Activated CD4-positive, alpha-beta T cell treated with anti-CD3 and anti-CD28 coated beads, Interleukin-2, amount 50 U/mL, for 48 hours (primary cell): ENCODE measurements around the gene MLF1.
"Not testable (repeated sequence)": the region's sequence is repeated elsewhere in the genome, so short reads cannot be mapped to it uniquely, and the experiment has no call there.

Experiments
- DNase-seq, 2 experiments: peaks; one replicate each; pipeline ENCODE4 v3.0.0-alpha.2; 2020

MLF1 gene, protein sequence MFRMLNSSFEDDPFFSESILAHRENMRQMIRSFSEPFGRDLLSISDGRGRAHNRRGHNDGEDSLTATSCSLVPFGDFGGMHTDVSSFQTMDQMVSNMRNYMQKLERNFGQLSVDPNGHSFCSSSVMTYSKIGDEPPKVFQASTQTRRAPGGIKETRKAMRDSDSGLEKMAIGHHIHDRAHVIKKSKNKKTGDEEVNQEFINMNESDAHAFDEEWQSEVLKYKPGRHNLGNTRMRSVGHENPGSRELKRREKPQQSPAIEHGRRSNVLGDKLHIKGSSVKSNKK

DNA sequence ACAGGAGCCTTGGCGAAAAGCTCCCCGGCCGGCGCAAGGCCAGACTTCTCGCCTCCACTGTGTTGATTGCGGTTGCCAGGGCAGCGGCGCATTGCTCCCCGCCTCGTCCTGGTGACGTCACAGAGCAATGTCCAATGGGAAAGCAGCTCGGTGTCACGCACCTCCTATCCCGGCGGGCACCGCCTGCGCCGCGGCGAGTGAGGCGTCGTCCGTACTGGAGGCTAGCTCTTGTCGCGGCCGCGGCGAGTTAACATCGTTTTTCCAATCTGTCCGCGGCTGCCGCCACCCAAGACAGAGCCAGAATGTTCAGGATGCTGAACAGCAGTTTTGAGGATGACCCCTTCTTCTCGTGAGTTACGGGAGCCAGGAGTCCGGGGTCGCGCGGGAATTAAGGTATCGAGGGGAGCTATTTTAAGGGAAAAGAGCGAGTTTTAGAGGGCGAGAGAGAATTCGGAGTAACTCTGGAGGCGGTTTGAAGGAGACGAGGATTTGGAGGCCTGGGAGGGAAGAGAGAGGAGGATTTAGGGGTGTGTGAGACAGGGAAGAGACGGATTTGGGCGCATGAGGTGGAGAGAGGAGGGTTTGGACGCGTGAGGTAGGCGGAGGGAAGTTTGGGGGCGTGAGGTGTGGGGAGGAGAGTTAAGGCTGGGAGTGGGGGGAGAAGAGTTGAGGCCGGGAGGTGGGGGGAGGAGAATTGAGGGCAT, at the start of gene MLF1:
Gene MLF1, plus strand, starts transcription at position 196 of the 704 bp plus-strand sequence. Its CDS starts 107 bp downstream, at position 303.
- peak; percentile 82 to 85 for DNase-seq

DNA sequence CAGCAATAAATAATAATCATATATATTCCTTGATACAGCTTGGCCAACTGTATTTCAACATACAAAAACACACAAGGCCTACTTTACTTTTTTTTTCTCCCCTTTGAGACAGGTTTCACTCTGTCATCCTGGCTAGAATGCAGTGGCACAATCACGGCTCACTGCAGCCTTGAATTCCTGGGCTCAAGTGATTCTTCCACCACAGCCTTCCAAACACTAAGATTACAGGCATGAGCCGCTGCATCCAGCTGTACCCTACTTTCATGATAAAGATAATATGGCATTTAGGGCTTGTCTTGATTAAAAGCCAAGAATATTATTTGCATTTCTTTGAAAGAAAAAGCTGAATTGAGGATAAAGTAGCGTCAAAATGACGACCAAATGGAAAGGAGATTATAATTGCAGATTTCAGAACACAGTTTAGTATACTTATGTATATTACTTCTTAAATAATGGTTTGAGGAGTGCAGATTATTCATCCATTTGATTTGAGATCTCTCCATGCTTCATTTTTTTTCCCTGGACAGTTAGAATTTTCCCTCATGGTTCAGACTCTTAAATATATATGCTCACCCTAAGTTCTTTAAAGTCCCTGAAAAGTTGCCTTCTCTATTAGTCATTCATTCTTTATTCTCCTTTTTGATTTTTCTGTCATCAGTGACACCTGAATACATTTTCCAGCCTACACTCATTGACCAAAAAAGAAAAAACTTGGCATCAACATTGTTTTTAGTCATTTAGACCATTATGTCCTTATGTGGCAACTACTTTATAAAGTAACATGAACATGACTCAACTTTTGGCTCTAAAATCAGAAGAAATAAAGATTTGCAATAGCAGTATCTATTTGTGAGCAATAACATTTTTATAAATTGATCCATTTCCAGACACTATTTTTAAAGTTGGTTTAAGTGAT, 48.5 kb upstream of the MLF1 start:
- no peak for DNase-seq

DNA sequence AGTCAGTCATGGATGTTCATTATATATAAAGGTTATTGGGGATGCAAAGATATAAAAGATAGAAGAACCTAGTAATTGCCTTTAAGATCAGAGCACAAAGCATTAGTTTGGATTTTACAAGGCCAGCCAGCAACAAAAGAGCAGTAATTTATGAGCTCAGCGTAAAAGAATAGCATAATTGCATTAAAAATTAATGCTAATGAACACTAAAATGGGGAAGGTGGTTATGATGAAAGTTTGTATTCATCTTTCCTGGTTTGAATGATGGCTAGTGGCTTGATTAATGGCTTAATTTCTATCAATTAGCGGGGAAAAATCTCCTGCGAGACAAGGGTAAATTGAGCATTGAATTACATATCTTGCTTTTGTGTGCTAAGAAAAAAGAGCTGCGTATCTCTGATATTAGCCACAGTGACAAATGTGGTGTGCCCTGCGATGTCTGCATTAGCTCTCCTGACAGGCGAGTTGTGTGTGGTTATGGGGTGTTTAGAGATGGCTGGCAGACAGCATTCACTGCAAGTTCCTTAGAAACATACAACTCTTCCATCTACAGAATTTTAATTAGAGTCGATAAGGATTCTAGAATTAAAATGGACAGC, 42.8 kb upstream of the MLF1 start:
- no peak for DNase-seq

DNA sequence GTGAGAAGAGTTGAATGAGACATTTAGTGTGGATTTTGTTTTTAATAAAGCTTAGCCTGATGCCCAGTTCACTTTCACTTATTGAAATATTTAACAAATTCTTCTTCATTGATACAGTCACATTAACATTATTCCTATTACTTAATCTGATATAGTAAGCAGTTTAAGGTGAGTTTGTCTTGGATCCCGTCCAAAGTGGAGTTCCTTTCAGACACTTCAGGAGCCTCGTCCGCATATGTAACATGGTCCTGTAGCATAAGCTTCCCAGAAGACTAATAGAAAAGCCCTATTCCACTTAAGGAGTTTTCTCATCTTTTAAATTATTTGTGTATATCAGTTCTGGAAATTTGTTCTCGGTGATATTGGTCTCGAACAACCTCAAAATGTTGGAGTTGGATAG, 39.7 kb upstream of the MLF1 start:
- DNase-seq: no peak

DNA sequence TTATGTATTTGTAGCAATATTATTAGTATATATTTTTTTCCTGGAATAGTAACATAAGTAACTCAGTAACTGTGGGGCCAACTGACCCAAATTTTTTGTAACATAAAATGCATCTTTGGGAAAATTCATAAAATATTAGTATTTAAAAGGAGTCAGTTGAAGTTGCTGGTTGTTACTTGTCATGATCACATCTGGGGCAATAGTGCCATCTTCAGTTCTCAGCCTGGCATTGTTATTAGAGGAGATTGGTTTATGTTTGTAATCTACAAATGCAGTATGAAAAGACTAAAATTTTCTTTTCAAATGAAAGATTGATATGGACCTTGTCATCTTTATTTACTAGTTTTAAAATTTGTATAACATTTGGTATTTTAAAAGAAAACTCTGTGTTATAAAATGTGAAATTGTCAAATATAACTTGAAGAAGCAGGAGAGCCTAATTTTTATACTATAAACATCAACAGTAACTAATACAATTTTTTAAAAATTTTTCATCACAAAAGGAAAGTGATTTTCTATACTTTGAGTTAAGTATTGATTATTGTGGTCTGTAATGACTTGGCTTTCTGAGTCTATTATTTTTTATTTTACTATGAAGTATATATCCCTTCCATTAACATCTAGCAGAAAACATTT, 38.8 kb upstream of the MLF1 start:
- DNase-seq: no peak

DNA sequence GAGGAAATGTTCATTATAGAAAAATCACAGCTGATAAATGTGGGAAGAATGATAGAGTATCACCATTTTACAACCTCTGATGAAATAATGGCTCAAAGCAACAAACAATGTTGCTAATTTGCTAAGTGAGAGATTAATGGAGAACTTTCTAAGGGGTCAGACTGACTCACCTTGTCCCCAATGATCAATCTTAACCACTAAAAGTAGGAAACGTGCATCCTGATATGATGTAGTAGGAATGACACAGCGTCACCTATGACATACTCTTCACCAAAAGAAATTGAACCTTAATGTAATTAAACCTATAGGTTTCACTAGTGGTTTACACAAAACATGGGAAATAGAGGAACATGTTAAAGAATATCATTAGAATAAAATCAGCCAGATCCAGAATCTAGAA, 35.1 kb upstream of the MLF1 start:
- DNase-seq: no peak

DNA sequence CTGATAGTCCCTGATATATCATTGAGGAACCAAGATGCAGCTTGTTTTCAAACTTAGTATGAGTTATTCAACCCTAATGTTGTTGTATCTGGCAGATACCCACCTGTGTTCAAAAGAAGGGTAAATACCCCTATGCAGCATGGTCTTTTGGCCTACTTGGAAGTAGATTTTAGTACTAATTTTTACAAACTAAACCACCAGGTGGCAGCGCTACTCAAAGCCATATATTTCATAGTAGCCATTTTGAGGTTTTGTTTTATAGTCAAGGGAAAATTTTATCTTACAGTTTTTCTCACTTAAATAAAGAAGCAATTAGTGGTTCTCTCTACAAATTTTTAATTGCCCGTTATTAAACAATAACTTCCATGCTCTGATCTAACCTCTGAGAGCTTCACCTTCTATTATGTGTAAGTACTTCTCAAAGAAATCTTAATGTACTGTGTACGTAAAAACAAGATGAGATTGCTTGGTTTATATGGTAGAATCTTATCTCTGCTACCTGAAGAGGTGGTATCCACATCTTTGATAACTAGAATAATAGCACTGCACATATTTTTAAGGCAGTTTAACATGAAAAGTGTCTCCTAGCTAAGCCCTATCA, 31.5 kb upstream of the MLF1 start:
- DNase-seq: peak; percentile 39 to 51

DNA sequence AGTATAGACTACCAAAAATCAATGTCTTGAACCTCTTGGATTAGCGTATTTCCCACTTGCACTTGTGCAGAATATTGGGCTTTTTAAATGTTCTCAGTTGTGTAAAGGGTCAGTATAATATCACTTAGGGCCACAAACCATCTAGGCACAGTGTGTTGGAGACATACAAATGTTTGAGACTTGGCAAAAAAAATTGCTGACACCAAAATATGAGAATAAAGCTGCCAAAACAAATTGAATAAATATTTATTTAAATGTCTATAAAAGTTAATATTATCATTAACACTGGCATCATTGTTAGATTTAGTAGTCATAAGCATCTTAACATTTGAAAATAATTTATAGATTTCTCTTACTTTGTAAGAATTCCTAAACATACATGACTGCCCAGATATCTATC, 30.9 kb upstream of the MLF1 start:
- DNase-seq: no peak

GRCh38 chr3:158548691-158549090, 22.3 kb upstream of the MLF1 start:
- no peak for DNase-seq

- not testable (repeated sequence) for DNase-seq
Measured at GRCh38 chr3:158549938-158550337, 21.1 kb upstream of the MLF1 start.

- no peak for DNase-seq
Measured at GRCh38 chr3:158552124-158552523, 18.9 kb upstream of the MLF1 start.

DNA sequence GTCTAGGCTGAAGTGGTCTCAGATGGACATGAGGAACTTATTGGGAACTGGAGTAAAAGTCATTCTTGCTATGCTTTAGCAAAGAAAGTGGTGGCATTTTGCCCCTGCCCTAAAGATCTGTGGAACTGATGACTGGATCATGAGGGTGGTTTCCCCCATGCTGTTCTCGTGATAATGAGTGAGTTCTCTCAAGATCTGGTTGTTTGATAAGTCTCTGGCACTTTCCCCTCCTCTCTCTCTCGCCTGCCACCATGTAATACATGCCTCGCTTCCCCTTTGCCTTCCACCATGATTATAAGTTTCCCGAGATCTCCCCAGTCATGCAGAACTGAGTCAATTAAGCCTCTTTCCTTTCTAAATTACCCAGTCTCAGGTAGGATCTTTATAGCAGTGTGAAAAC, 11.5 kb upstream of the MLF1 start:
- DNase-seq: no peak

DNA sequence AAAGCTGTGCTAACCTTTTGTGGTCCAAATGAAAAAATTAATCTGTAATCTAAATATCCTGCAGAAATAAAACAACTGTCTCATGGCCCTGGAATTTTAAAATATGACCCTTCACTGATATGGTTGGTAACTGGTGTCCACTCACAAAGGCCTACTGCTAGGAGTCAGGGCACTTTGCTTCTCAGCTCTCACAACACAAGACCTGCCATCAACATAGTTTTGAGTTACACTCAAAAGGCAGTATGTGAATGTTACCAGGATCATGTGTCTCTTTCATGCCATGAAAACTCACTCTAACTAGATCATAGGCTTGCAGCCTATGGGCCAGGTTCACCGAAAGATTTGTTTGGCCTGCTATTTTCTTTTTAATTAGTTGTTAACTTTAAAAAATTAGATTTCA, 10.0 kb upstream of the MLF1 start:
- no peak for DNase-seq

DNA sequence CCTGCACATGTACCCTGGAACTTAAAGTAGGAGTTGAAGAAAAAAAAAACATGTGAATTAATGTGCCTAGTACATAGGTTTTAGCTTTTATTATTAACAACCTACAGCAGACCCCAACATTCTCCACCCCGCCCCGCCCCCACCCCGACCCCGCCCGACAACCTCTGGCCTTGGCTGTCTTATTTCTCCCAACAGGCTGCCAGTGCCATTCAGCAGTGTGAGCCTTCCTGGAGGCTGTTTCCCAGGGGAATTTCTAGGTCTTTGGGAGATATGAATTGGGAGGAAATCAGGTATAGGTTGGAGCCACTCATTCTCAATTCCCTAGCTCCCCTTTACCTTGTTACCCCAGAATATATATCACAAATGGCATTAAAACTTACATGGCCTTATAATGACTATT, 8.3 kb upstream of the MLF1 start:
- no peak for DNase-seq

DNA sequence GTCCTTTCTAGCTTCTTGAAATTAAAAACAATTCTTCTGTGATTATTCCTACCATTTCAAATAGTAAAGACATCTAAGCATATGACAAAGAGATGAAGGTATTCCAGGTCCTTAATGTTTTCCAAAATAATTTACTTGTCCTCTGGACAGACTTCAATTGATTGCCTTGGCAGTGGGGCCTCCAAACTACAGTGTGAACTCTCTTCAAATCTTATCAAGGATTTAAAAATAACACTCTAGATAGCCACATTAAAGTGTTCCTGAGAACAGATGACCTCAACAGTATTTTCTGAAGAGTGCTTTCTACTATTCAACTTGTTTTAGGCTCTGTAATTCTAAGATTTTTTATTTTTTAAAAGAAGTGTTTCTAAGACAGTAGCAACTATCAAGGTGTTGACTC, 7.9 kb upstream of the MLF1 start:
- no peak for DNase-seq

DNA sequence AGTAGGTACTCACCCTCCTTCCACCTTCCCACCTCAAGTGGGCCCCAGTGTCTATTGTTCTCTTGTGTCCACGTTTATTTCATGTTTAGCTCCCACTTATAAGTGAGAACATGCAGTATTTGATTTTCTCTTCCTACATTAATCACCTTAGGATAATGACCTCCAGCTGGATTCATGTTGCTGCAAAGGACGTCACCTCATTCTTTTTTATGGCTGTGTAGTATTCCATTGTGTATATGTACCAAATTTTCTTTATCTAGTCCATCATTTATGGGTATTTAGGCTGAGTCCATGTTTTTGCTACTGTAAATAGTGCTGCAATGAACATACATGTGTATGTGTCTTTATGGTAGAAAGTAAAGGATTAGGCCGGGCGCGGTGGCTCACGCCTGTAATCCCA, 5.9 kb upstream of the MLF1 start:
- no peak for DNase-seq

- no peak for DNase-seq
Measured at GRCh38 chr3:158568784-158569183, 2.2 kb upstream of the MLF1 start.

DNA sequence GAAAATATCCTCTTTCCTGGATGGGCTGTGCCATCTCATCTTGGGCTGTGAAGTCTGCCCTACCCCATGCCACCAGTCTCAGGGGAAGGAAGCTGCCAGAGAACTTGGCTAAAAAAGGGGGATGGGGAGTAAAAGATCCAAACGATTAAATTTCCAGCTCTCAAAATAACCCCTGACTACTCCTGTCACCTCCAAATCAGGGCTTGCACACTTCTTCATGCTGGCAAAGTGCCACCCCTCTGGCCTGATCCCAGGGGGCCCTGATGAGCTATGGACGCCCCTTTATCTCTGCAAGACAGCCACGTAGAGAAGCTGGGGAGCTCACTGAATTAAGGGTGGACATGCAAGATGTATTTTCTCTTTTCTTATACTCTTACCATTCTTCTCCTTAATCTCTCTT, 1.2 kb upstream of the MLF1 start:
- DNase-seq: no peak

- DNase-seq: no peak
Measured at GRCh38 chr3:158571969-158572765, 1.2 kb downstream of the MLF1 start.

DNA sequence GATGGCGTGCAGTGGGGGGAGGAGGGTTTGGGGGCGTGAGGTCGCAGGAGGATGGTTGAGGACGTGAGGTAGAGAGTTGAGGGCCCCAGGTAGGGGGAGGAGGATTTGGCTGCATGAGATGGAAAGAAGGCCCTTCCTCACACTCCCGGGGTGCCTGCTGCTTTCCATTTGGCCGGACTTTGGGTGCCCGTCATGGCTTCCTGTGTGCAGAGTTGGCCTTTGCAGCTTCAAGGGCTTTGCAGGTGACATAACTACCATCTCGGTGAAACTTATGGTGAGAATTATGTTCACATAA, 1.7 kb downstream of the MLF1 start:
- no peak for DNase-seq

GRCh38 chr3:158573714-158574113, 2.7 kb downstream of the MLF1 start:
- DNase-seq: no peak

DNA sequence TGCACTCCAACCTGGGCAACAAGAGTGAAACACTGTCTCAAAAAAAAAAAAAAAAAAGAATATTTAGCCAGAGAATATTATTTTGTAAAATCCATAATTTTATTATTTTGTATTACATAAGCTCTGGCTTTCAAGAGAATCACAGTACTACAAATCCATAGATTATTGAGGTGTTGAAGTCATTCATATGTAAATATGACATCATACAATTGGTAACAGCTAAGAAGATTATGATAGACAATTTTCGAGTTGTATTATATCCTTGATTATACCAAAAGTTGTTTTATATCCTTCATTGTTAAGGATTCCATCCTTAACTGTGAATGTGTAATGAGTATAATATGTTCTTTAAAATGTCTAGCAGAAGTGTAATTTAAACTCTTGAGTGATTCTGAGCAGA, 3.7 kb downstream of the MLF1 start:
- no peak for DNase-seq
